SK-N-SH (cell line): ENCODE measurements around the gene C1GALT1. TPM values are rescaled to one million over a fixed set of nuclear protein-coding genes. Genes with fewer than 3 reads are reported as not detected.

ENCODE experiments used
- CTCF ChIA-PET: fragments of 300-600, 350-600 bp; formaldehyde crosslinking; extraction: SDS; loops from one replicate; lab custom pipeline; 2021; lab: Yijun Ruan, JAX
- POLR2A ChIA-PET: fragments of 350-600 bp; sonication (Branson Sonifier 250); formaldehyde crosslinking; extraction: SDS; loops from one replicate; lab custom pipeline; 2020; ENCODE audit warnings: antibody characterized with exemption, inconsistent platforms; lab: Yijun Ruan, JAX
- DNase-seq: peaks from one replicate; pipeline ENCODE4 v3.0.0; 2012
- H2AFZ ChIP-seq: fragments of 200-600 bp; sonication (generic); 2 replicates; pipeline ENCODE4 v1.8.1; 2016; ENCODE audit warnings: antibody characterized with exemption, mild to moderate bottlenecking, low read depth
- H3F3A ChIP-seq: fragments of 200-600 bp; sonication (generic); replicated peaks from 2 replicates; pipeline ENCODE3; 2016; ENCODE audit warnings: antibody characterized with exemption, mild to moderate bottlenecking; ENCODE audit not compliant: insufficient read depth
- H3K27ac ChIP-seq, 2 experiments: fragments of 200-500 bp in 1 of 2; fragments of 200-600 bp in 1 of 2; sonication (Bioruptor generic) in 1 of 2; sonication (generic), shearing (Covaris generic) in 1 of 2; 2 replicates each; pipeline versions ENCODE4 v1.5.1 to v1.6.1; 2014 to 2016; ENCODE audit warnings: low read depth in 2 of 2, inconsistent platforms in 1 of 2, low read length in 1 of 2, mild to moderate bottlenecking in 1 of 2, mixed read lengths in 1 of 2
- H3K27me3 ChIP-seq: fragments of 200-600 bp; sonication (generic), shearing (Covaris generic); 2 replicates; pipeline ENCODE4 v1.6.1; 2016; ENCODE audit warnings: mixed run types; ENCODE audit not compliant: insufficient read depth
- H3K36me3 ChIP-seq, 2 experiments: fragments of 200-500 bp in 1 of 2; fragments of 200-600 bp in 1 of 2; sonication (Bioruptor generic) in 1 of 2; sonication (generic) in 1 of 2; replicated peaks in 1 of 2; 2 replicates each; pipeline versions ENCODE3 to v1.5.1; 2014 to 2016; ENCODE audit warnings: low read length in 1 of 2, mild to moderate bottlenecking in 1 of 2; ENCODE audit not compliant: insufficient read depth in 2 of 2, control insufficient read depth in 1 of 2
- H3K4me1 ChIP-seq, 2 experiments: fragments of 200-500 bp in 1 of 2; fragments of 200-600 bp in 1 of 2; sonication (Bioruptor generic) in 1 of 2; sonication (generic), shearing (Covaris generic) in 1 of 2; 2 replicates each; pipeline versions ENCODE4 v1.5.1 to v1.6.1; 2014 to 2016; ENCODE audit warnings: low read depth in 1 of 2, low read length in 1 of 2, mixed run types in 1 of 2; ENCODE audit not compliant: insufficient read depth in 2 of 2, control insufficient read depth in 1 of 2
- H3K4me2 ChIP-seq: fragments of 200-600 bp; sonication (generic), shearing (Covaris generic); 2 replicates; pipeline ENCODE4 v1.6.1; 2017; ENCODE audit warnings: mixed run types
- H3K4me3 ChIP-seq, 2 experiments: fragments of 200-500 bp in 1 of 2; fragments of 200-600 bp in 1 of 2; sonication (Bioruptor generic) in 1 of 2; sonication (generic), shearing (Covaris generic) in 1 of 2; 2 replicates each; pipeline versions ENCODE4 v1.5.1 to v1.8.1; 2014 to 2016; ENCODE audit warnings: low read depth in 2 of 2, inconsistent platforms in 1 of 2, low read length in 1 of 2, mild to moderate bottlenecking in 1 of 2, mixed read lengths in 1 of 2, moderate library complexity in 1 of 2
- H3K79me2 ChIP-seq: fragments of 200-600 bp; sonication (generic); 2 replicates; pipeline ENCODE4 v1.8.1; 2017; ENCODE audit warnings: mild to moderate bottlenecking; ENCODE audit not compliant: insufficient read depth
- H3K9ac ChIP-seq: fragments of 200-600 bp; sonication (generic); 2 replicates; pipeline ENCODE4 v1.6.1; 2017; ENCODE audit warnings: mixed run types
- H3K9me2 ChIP-seq: fragments of 200-600 bp; sonication (generic); 2 replicates; pipeline ENCODE4 v1.6.1; 2017; ENCODE audit warnings: mixed run types
- H3K9me3 ChIP-seq: fragments of 200-600 bp; sonication (generic); 2 replicates; pipeline ENCODE4 v1.6.1; 2017; ENCODE audit warnings: mixed run types, mild to moderate bottlenecking, moderate library complexity
- H4K20me1 ChIP-seq: fragments of 200-600 bp; sonication (generic); 2 replicates; pipeline ENCODE4 v1.6.1; 2017; ENCODE audit warnings: mild to moderate bottlenecking, mixed run types; ENCODE audit not compliant: insufficient read depth
- CHD2 ChIP-seq: fragments of 150-350 bp; IDR thresholded peaks from 2 replicates; pipeline ENCODE4 v1.6.1; 2018; ENCODE audit warnings: low read length; ENCODE audit not compliant: partially characterized antibody
- ELF1 ChIP-seq: IDR thresholded peaks from 2 replicates; pipeline ENCODE4 v1.4.0; 2012
- EZH2phosphoT487 ChIP-seq: fragments of 200-600 bp; sonication (generic); IDR thresholded peaks from 2 replicates; pipeline ENCODE4 v1.6.1; 2017; ENCODE audit warnings: low read depth, mixed run types, mild to moderate bottlenecking, antibody characterized with exemption, moderate library complexity, borderline replicate concordance
- GABPA ChIP-seq: IDR thresholded peaks from 2 replicates; pipeline ENCODE4 v1.4.0; 2012; ENCODE audit warnings: low read depth, mild to moderate bottlenecking
- GATA2 ChIP-seq: sonication (generic); formaldehyde crosslinking; IDR thresholded peaks from 2 replicates; pipeline ENCODE4 v1.5.0; 2020; ENCODE audit warnings: mild to moderate bottlenecking, missing genetic modification reagents
- IRF3 ChIP-seq: fragments of 150-350 bp; IDR thresholded peaks from 2 replicates; pipeline ENCODE4 v1.6.1; 2016; ENCODE audit warnings: mild to moderate bottlenecking, low read depth, low read length
- MAX ChIP-seq: IDR thresholded peaks from 2 replicates; pipeline ENCODE4 v1.4.0; 2012; ENCODE audit warnings: low read depth
- MEF2A ChIP-seq: IDR thresholded peaks from 2 replicates; pipeline ENCODE4 v1.4.0; 2012; ENCODE audit warnings: low read depth, borderline replicate concordance
- PBX3 ChIP-seq: IDR thresholded peaks from 2 replicates; pipeline ENCODE4; 2012
- RAD21 ChIP-seq: IDR thresholded peaks from 2 replicates; pipeline ENCODE4 v1.6.1; 2012; ENCODE audit warnings: mild to moderate bottlenecking, low read length
- RCOR1 ChIP-seq: fragments of 150-350 bp; IDR thresholded peaks from 2 replicates; pipeline ENCODE4 v1.6.1; 2017; ENCODE audit warnings: antibody characterized with exemption, low read length
- RFX5 ChIP-seq: IDR thresholded peaks from 2 replicates; pipeline ENCODE4 v1.6.1; 2012; ENCODE audit warnings: mild to moderate bottlenecking, improper control_type of control experiment, low read length
- RXRA ChIP-seq: IDR thresholded peaks from 2 replicates; pipeline ENCODE4 v1.4.0; 2012; ENCODE audit warnings: low read depth, mild to moderate bottlenecking, borderline replicate concordance
- TAF1 ChIP-seq: IDR thresholded peaks from 2 replicates; pipeline ENCODE4 v1.6.1; 2012; ENCODE audit warnings: low read depth, mild to moderate bottlenecking, low read length, moderate library complexity, borderline replicate concordance
- USF1 ChIP-seq: IDR thresholded peaks from 2 replicates; pipeline ENCODE4 v1.4.0; 2012; ENCODE audit warnings: low read depth, borderline replicate concordance
- USF2 ChIP-seq: fragments of 150-350 bp; IDR thresholded peaks from 2 replicates; pipeline ENCODE4 v1.6.1; 2017; ENCODE audit warnings: antibody characterized with exemption, low read length, low read depth, borderline replicate concordance
- ZBTB33 ChIP-seq: IDR thresholded peaks from 2 replicates; pipeline ENCODE4 v1.4.0; 2012; ENCODE audit warnings: low read depth, borderline replicate concordance
- WGBS: methylation state at CpG from one replicate; pipeline ENCODE4 v1.1.6; 2017; ENCODE audit warnings: low lambda C conversion rate; 5-methylcytosine and 5-hydroxymethylcytosine counted together
- polyA plus RNA-seq, 3 experiments: library from polyadenylated mRNA; depleted of rRNA; stranded (reverse); fragments of >200 nt; gene quantifications; 2 replicates each; pipeline ENCODE4 v1.2.3, GENCODE V29; 2012

Gene C1GALT1
- polyA plus RNA-seq, 1 of the 3 experiments (the other 2 are of a cell fraction): 15.2 TPM

- ChIA-PET CTCF (interaction anchor here (1.2 kb wide), 1 partner anchor 17 kb away, joined by 3 read pairs; no protein-coding TSS in a partner anchor), POLR2A (interaction anchor here (0.6 kb wide), 1 partner anchor 574 kb away, joined by 4 read pairs; no protein-coding TSS in a partner anchor)
- Histone ChIP-seq H3K4me3 (no peak overlapping the region), H3K9me3 (no peaks in the 10 kb centered on the region), H3K36me3 (no peaks in the 10 kb centered on the region), H3K9me2 (no peaks in the 10 kb centered on the region), H3K79me2 (no peaks in the 10 kb centered on the region), H4K20me1 (no peaks in the 10 kb centered on the region), H3K27ac (no peak overlapping the region), H3K4me1 (no peaks in the 10 kb centered on the region), H2AFZ (no peak overlapping the region), H3F3A (no peaks in the 10 kb centered on the region), H3K27me3 (no peaks in the 10 kb centered on the region; the same call in 1 of the 2 replicates), H3K9ac (no peak overlapping the region), H3K4me2 (no peak overlapping the region)
- 66% methylated on average over 2 of the region's 2 CpGs for WGBS
- no peak for DNase-seq
- no peak for TF ChIP-seq RXRA
- no peak for TF ChIP-seq RAD21
- no peak for TF ChIP-seq USF2
- no peak for TF ChIP-seq CHD2
- TF ChIP-seq RFX5: no peak
- no peak for TF ChIP-seq MEF2A
- no peak for TF ChIP-seq USF1
- TF ChIP-seq RCOR1: no peak
- no peak for TF ChIP-seq GABPA
- no peak for TF ChIP-seq ZBTB33
- TF ChIP-seq PBX3: no peak
Measured at GRCh38 chr7:7164591-7164990, 17.8 kb upstream of the C1GALT1 start.

- no peak overlapping the region for H3K4me2 ChIP-seq
- H3K4me1 ChIP-seq: no peaks in the 10 kb centered on the region
- no peak overlapping the region for H3K27ac ChIP-seq
- H4K20me1 ChIP-seq: no peaks in the 10 kb centered on the region
- no peaks in the 10 kb centered on the region for H3K36me3 ChIP-seq
- ChIA-PET POLR2A (no interaction called here), CTCF (no interaction called here)
- no peaks in the 10 kb centered on the region; the same call in 1 of the 2 replicates for H3K27me3 ChIP-seq
- no peak overlapping the region for H2AFZ ChIP-seq
- no peak overlapping the region for H3K4me3 ChIP-seq
- no peaks in the 10 kb centered on the region for H3K9me3 ChIP-seq
- H3K9ac ChIP-seq: no peak overlapping the region
- no peaks in the 10 kb centered on the region for H3K9me2 ChIP-seq
- 48% methylated on average over 3 of the region's 3 CpGs for WGBS
- H3F3A ChIP-seq: no peaks in the 10 kb centered on the region
- no peak for DNase-seq
- TF ChIP-seq MAX (no peak), TAF1 (no peak), IRF3 (no peak), ELF1 (no peak), USF2 (no peak), EZH2phosphoT487 (no peak), GATA2 (no peak)
- no peaks in the 10 kb centered on the region for H3K79me2 ChIP-seq
Measured at GRCh38 chr7:7165372-7165771, 17.0 kb upstream of the C1GALT1 start.
